GM06990 (cell line): Measurements from ENCODE around the gene MAGEC3.
"Not testable (repeated sequence)": the region's sequence is repeated elsewhere in the genome, so short reads cannot be mapped to it uniquely, and the experiment has no call there.

Experiments used
- DNase-seq: peaks from one replicate; pipeline ENCODE4 v3.0.0-alpha.2; 2011; ENCODE audit not compliant: insufficient read length; ENCODE audit errors: extremely low read depth
- H3K27me3 ChIP-seq: replicated peaks from 2 replicates; pipeline ENCODE4 v1.6.0; 2011; ENCODE audit warnings: low read length; ENCODE audit not compliant: control insufficient read depth, insufficient read depth
- H3K36me3 ChIP-seq: 2 replicates; pipeline ENCODE4 v1.5.1; 2011; ENCODE audit warnings: low read length; ENCODE audit not compliant: control insufficient read depth, insufficient read depth
- H3K4me3 ChIP-seq: replicated peaks from 2 replicates; pipeline ENCODE4 v1.5.1; 2011; ENCODE audit warnings: low read depth, mild to moderate bottlenecking, control low read depth, low read length
- TF ChIP-seq, protein P1 (sequence below): IDR thresholded peaks from 2 replicates; pipeline ENCODE4 v1.5.1; 2011; ENCODE audit warnings: low read length, control low read depth, mild to moderate bottlenecking, inconsistent platforms; ENCODE audit not compliant: insufficient read depth, poor library complexity, severe bottlenecking

MAGEC3 gene

DNA sequence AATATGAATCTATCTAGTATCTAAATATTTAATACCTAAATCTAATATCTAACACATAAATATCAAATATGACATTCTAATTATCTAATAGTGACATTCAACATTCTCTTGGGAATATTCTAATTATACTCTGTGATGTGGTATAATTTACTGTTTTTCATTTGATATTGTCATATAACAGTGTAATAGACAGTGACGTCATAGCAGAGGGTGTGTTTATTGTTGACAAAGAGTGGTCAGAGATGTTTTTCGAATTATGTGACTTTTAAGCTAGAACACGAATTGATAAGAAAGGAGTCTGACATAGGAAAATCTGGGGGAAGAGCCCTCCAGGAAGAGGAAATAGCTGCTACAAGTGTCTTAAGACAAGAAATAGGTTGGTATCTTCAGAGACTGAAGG lies 5.9 kb upstream of the MAGEC3 start:
- Histone ChIP-seq H3K36me3 (no peaks in the 10 kb centered on the region), H3K4me3 (no peak overlapping the region), H3K27me3 (no peaks in the 10 kb centered on the region)
- TF ChIP-seq, protein P1, sequence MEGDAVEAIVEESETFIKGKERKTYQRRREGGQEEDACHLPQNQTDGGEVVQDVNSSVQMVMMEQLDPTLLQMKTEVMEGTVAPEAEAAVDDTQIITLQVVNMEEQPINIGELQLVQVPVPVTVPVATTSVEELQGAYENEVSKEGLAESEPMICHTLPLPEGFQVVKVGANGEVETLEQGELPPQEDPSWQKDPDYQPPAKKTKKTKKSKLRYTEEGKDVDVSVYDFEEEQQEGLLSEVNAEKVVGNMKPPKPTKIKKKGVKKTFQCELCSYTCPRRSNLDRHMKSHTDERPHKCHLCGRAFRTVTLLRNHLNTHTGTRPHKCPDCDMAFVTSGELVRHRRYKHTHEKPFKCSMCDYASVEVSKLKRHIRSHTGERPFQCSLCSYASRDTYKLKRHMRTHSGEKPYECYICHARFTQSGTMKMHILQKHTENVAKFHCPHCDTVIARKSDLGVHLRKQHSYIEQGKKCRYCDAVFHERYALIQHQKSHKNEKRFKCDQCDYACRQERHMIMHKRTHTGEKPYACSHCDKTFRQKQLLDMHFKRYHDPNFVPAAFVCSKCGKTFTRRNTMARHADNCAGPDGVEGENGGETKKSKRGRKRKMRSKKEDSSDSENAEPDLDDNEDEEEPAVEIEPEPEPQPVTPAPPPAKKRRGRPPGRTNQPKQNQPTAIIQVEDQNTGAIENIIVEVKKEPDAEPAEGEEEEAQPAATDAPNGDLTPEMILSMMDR, result no peak
- DNase-seq, result no peak

DNA sequence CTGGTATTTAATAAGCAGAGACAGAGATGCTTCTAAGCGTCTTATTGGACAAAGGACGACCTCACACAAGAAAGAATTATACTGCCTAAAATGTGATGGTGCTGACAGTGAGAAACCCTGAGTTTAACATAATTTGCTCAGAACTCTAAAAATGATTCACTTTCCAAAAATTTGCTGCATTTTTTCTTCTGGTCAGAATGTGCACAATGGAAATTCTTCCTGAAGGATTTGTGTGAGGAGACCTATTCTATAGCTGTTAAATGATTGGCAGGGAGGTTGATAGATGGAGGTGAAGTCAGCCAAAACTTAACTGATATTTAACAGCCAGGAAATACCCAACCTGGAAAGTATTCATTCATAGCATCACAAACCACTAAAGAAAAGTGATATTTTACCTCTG lies 1.7 kb downstream of the MAGEC3 start:
- no peak for DNase-seq
- H3K36me3 ChIP-seq, result no peaks in the 10 kb centered on the region
- TF ChIP-seq, protein P1, result no peak
- no peaks in the 10 kb centered on the region for H3K27me3 ChIP-seq
- H3K4me3 ChIP-seq, result no peak overlapping the region

DNA sequence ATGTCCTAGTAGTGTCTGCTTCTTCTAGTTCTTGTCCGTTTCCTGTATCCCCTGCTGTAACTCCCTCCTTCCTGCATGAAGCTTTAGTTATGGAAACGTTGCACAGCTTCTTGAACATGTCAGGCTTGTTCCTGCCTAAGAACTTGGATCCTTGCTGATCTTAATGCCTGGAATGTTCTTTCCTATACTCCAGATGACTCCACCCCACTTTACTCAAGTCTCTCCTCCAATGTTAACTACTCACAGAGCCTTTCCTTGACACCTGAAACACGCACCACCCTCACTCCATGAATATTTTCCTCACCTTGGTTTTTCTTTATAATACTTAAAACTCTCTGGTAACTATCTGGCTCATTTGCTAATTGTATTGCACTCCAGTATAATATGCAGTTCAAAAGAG lies 19.4 kb downstream of the MAGEC3 start:
- TF ChIP-seq, protein P1, result no peak
- Histone ChIP-seq H3K36me3 (no peaks in the 10 kb centered on the region), H3K27me3 (no peaks in the 10 kb centered on the region), H3K4me3 (no peak overlapping the region)
- DNase-seq, result no peak

DNA sequence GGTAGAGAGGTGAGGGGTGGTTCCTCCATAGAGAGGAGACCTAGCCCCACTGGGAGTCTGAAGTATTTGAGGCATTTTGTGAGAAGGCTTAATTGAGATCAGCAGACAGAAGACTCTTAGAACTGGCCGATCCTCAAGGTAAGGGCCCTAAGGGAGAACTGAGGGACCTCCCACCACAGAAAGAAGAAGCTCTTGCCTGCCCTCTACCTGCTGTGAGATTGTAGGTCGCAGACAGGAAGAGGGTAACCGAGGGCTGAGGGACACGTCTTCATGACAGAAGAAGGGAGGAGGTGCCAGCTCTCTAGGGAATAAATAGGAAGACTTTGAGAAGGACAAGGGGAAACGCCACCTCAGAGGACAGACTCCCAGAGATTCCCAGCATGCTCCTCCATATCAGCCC lies 41.5 kb downstream of the MAGEC3 start:
- no peak for DNase-seq
- TF ChIP-seq, protein P1, result no peak
- H3K27me3 ChIP-seq, result no peaks in the 10 kb centered on the region
- H3K4me3 ChIP-seq, result no peak overlapping the region
- no peaks in the 10 kb centered on the region for H3K36me3 ChIP-seq

DNA sequence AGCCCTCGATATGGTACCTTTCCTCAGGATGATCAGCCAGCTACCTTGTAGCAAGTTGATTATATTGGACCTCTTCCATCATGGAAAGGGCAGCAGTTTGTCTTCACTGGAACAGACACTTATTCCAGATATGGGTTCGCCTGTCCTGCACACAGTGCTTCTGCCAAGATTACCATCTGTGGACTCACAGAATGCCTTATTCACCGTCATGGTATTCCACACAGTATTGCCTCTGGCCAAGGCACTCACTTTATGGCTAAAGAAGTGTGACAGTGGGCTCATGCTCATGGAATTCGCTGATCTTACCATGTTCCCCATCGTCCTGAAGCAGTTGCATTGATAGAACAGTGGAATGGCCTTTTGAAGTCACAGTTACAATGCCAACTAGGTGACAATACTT lies 50.7 kb downstream of the MAGEC3 start:
- not testable (repeated sequence) for H3K4me3 ChIP-seq, H3K27me3 ChIP-seq, H3K36me3 ChIP-seq, DNase-seq

DNA sequence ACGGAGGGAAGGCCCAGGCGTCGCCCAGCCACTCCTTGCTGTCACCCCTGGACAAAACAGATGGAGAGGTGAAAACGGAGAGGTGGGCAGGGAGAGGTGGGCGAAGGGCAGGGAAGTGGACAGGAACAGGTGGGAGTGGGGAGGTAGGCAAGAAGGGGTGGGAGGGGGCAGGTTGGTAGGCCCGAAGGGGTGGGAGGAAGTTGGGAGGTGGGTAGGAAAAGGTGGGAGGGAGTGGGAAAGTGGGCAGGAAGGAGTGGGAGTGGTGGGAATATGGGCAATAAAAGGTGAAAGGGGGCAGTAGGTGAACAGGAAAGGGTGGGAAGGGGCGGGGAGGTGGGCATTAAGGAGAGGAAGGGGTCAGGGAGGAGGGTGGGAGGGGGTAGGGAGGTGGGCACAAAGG lies 56.6 kb downstream of the MAGEC3 start:
- no peaks in the 10 kb centered on the region for H3K27me3 ChIP-seq
- no peak for DNase-seq
- TF ChIP-seq, protein P1, result no peak
- H3K36me3 ChIP-seq, result no peaks in the 10 kb centered on the region
- H3K4me3 ChIP-seq, result no peak overlapping the region

DNA sequence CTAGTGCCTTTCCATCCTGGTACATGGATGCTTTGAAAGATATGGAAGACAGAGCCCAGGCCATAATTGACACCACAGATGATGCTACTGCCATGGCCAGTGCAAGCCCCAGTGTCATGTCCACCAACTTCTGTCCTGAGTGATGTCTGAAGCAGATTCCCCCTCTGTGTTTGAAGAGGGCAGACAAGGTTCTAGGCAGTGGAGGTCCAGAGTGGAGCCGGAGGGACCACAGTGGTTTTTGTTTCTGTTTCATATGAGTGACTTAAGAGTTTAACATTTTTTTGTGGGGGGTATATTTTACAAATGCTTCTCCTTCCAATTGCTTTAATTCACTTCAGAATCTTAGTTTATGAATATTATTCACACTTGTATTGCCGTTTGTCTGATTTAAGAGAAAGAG lies 59.6 kb downstream of the MAGEC3 start:
- H3K36me3 ChIP-seq, result no peaks in the 10 kb centered on the region
- no peaks in the 10 kb centered on the region for H3K27me3 ChIP-seq
- no peak overlapping the region for H3K4me3 ChIP-seq
- no peak for DNase-seq
- TF ChIP-seq, protein P1, result no peak
